Measurements from ENCODE around the gene SOWAHA. TPM values are rescaled to one million over a fixed set of nuclear protein-coding genes. Genes with fewer than 3 reads are reported as not detected.

SOWAHA gene
- polyA plus RNA-seq, 2 of the 4 experiments (the other 2 are of a cell fraction) = 0.06 to 0.10 TPM

DNA sequence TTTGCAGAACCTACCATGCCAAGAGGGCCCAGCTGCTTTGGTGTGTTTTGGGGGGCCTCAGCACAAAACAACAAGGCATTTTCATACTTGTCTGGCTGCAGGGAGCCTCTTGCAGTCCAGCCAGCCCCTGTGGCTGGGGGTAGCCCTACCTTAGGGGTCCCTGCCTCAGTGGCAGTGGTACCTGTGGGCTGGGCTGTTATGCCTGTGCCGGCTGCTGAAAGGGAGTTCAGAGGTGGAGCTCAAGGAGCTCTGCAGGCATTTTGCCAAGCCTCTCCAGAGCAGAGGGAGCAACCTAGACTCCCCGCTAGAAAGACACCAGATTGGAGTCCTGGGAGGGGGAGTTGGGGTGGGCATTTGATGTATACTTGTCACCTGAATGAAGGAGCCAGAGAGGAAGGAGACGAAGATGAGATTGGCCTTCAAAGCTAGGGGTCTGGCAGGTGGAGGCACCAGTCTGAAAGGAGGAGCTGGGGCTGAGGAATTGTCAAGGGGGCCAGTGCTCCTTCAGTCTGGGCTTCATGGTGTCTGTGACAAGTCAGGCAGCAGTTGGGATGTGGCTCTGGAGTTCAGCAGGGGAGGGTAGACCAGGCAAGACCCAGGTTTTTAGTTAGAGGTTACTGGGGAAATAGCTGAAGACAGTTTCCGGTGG is 15.9 kb downstream of the SOWAHA start:
- WGBS (ENCODE audit: missing lambda C conversion rate) = 82% methylated on average over 4 of the region's 4 CpGs
- POLR2A ChIA-PET = no interaction called here
- FAIRE-seq = no peak
- CTCF ChIA-PET = interaction anchor here (0.6 to 8.9 kb wide), 29 partner anchors 10 to 534 kb away, joined by 3 to 82 read pairs (median 7); partner anchors contain the start of genes CCNI2, GDF9, LEAP2 and UQCRQ
- H3K27ac ChIP-seq = no peak overlapping the region
- peaks cover 3% of the 10 kb centered on the region; the same call in 1 of the 3 replicates for H3K4me1 ChIP-seq
- no peaks in the 10 kb centered on the region for H3K9me3 ChIP-seq
- TF ChIP-seq CHD2 (IDR thresholded peaks at IDR 0.05; ENCODE audit: low read length, partially characterized antibody) (no peak), RAD21 (conservative IDR thresholded peaks at IDR 0.05 in 1 of 2, IDR thresholded peaks at IDR 0.05 in 1 of 2) (no peak), CEBPB (IDR thresholded peaks at IDR 0.05) (no peak), ZFP36 (IDR thresholded peaks at IDR 0.05; ENCODE audit: borderline replicate concordance, partially characterized antibody) (no peak), HOXB13 (CRISPR knock-in tag; IDR thresholded peaks at IDR 0.05; ENCODE audit: low read depth) (no peak), BHLHE40 (IDR thresholded peaks at IDR 0.05; ENCODE audit: low read depth, low read length) (no peak), JUN (IDR thresholded peaks at IDR 0.05) (no peak), POLR2AphosphoS2 (conservative IDR thresholded peaks at IDR 0.05; ENCODE audit: low read length) (no peak), HOXB5 (CRISPR knock-in tag; IDR thresholded peaks at IDR 0.05) (no peak), RCOR1 (IDR thresholded peaks at IDR 0.05; ENCODE audit: low read depth, low read length) (no peak), MAZ (IDR thresholded peaks at IDR 0.05; ENCODE audit: borderline replicate concordance, low read depth, low read length) (no peak), NR3C1 (IDR thresholded peaks at IDR 0.05) (no peak), SREBF2 (IDR thresholded peaks at IDR 0.05) (no peak), KDM5A (IDR thresholded peaks at IDR 0.05) (no peak), HDAC2 (IDR thresholded peaks at IDR 0.05) (no peak)
- TF ChIP-seq, protein P1, sequence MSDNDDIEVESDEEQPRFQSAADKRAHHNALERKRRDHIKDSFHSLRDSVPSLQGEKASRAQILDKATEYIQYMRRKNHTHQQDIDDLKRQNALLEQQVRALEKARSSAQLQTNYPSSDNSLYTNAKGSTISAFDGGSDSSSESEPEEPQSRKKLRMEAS (IDR thresholded peaks at IDR 0.05) = no peak
- TF ChIP-seq, protein P2, sequence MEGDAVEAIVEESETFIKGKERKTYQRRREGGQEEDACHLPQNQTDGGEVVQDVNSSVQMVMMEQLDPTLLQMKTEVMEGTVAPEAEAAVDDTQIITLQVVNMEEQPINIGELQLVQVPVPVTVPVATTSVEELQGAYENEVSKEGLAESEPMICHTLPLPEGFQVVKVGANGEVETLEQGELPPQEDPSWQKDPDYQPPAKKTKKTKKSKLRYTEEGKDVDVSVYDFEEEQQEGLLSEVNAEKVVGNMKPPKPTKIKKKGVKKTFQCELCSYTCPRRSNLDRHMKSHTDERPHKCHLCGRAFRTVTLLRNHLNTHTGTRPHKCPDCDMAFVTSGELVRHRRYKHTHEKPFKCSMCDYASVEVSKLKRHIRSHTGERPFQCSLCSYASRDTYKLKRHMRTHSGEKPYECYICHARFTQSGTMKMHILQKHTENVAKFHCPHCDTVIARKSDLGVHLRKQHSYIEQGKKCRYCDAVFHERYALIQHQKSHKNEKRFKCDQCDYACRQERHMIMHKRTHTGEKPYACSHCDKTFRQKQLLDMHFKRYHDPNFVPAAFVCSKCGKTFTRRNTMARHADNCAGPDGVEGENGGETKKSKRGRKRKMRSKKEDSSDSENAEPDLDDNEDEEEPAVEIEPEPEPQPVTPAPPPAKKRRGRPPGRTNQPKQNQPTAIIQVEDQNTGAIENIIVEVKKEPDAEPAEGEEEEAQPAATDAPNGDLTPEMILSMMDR (IDR thresholded peaks at IDR 0.05) = no peak
- H3K4me2 ChIP-seq = peak overlapping the region; percentile 92
- H3K4me3 ChIP-seq = peak overlapping the region; percentile 59; the same call in 1 of the 3 replicates
- DNase-seq (ENCODE audit: low read depth in 1 of 2, low spot score in 1 of 2) = no peak
- ATAC-seq = no peak

DNA sequence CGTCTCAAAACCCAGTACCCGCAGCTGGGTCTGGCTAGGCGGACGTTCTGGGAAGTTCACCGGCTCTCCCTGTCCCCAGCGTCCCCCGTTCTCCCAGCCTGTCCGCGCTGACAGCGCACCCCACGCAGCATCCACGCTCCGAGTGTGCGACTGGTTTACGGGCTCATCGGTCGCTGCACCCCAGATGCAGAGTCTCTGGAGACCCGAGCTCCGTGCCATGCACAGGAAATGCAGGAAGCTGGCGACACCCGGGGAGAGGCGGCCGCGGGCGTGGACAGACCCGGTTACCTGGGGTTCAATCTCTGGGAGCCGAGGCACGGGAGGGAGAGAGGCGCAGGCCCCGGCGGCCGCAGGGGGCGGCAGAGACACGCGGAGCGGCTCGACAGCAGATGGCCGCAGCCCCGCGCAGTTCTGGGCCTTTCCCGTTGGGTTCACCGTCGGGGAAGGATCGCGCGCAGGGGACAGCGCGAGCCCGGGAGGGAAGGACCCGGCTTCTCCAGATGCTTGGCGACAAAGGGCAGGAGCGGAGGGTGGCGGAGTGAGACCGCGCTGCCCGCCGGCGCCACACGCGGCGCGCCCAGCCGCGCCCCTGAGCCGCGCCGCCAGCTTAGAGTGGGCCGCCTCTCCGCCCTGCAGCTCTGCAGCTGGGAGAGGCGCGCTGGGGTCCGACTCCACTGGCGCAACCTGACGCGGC is 16.8 kb downstream of the SOWAHA start:
- FAIRE-seq (no peak), ATAC-seq (peak; percentile 94), DNase-seq (ENCODE audit: low read depth in 1 of 2, low spot score in 1 of 2) (peak; percentile 75 to 95)
- Histone ChIP-seq H3K4me3 (peak overlapping the region; percentile 59), H3K4me1 (peaks cover 3% of the 10 kb centered on the region; the same call in 1 of the 3 replicates), H3K4me2 (peak overlapping the region; percentile 92), H3K27ac (peak overlapping the region; percentile 75 to 96), H3K9me3 (no peaks in the 10 kb centered on the region)
- 14% methylated on average over 44 of the region's 75 CpGs for WGBS (ENCODE audit: missing lambda C conversion rate)
- ChIA-PET POLR2A (interaction anchor here (0.9 to 1.2 kb wide), 2 partner anchors 10 to 36 kb away, joined by 4 to 5 read pairs; partner anchors contain the start of genes GDF9 and UQCRQ), CTCF (interaction anchor here (0.6 to 8.9 kb wide), 33 partner anchors 9 to 328 kb away, joined by 3 to 82 read pairs (median 5); partner anchors contain the start of genes CCNI2, GDF9, LEAP2 and SOWAHA)
- TF ChIP-seq, protein P3, sequence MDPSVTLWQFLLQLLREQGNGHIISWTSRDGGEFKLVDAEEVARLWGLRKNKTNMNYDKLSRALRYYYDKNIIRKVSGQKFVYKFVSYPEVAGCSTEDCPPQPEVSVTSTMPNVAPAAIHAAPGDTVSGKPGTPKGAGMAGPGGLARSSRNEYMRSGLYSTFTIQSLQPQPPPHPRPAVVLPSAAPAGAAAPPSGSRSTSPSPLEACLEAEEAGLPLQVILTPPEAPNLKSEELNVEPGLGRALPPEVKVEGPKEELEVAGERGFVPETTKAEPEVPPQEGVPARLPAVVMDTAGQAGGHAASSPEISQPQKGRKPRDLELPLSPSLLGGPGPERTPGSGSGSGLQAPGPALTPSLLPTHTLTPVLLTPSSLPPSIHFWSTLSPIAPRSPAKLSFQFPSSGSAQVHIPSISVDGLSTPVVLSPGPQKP (IDR thresholded peaks at IDR 0.05; ENCODE audit: low read depth, low read length) = no peak
- TF ChIP-seq RNF2 (IDR thresholded peaks at IDR 0.05; ENCODE audit: borderline replicate concordance, low read depth) = no peak
- TF ChIP-seq TP53 (CRISPR knock-in tag; IDR thresholded peaks at IDR 0.05) = no peak
- TF ChIP-seq, protein P4, sequence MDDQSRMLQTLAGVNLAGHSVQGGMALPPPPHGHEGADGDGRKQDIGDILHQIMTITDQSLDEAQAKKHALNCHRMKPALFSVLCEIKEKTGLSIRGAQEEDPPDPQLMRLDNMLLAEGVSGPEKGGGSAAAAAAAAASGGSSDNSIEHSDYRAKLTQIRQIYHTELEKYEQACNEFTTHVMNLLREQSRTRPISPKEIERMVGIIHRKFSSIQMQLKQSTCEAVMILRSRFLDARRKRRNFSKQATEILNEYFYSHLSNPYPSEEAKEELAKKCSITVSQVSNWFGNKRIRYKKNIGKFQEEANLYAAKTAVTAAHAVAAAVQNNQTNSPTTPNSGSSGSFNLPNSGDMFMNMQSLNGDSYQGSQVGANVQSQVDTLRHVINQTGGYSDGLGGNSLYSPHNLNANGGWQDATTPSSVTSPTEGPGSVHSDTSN (IDR thresholded peaks at IDR 0.05) = no peak
- TF ChIP-seq HDAC2 (IDR thresholded peaks at IDR 0.05) = no peak
- TF ChIP-seq GATA3 (IDR thresholded peaks at IDR 0.05; ENCODE audit: borderline replicate concordance) = no peak; the same call in 1 of the 2 replicates
- no peak for TF ChIP-seq SREBF2 (IDR thresholded peaks at IDR 0.05)
- TF ChIP-seq HOXB13 (CRISPR knock-in tag; IDR thresholded peaks at IDR 0.05; ENCODE audit: low read depth) = no peak
- TF ChIP-seq, protein P5, sequence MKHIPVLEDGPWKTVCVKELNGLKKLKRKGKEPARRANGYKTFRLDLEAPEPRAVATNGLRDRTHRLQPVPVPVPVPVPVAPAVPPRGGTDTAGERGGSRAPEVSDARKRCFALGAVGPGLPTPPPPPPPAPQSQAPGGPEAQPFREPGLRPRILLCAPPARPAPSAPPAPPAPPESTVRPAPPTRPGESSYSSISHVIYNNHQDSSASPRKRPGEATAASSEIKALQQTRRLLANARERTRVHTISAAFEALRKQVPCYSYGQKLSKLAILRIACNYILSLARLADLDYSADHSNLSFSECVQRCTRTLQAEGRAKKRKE (CRISPR knock-in tag; IDR thresholded peaks at IDR 0.05; ENCODE audit: low read depth) = no peak
- TF ChIP-seq ZSCAN20 (CRISPR knock-in tag; IDR thresholded peaks at IDR 0.05) = no peak
- TF ChIP-seq CBX2 (IDR thresholded peaks at IDR 0.05; ENCODE audit: borderline replicate concordance, low read depth) = no peak
- TF ChIP-seq, protein P2 (IDR thresholded peaks at IDR 0.05) = peak; percentile 69
- no peak for TF ChIP-seq ZFP36 (IDR thresholded peaks at IDR 0.05; ENCODE audit: borderline replicate concordance, partially characterized antibody)
- peak in 1 of 2 experiments; percentile 31; a peak in 2 of 5 replicates for TF ChIP-seq JUN (IDR thresholded peaks at IDR 0.05)
- TF ChIP-seq, protein P6, sequence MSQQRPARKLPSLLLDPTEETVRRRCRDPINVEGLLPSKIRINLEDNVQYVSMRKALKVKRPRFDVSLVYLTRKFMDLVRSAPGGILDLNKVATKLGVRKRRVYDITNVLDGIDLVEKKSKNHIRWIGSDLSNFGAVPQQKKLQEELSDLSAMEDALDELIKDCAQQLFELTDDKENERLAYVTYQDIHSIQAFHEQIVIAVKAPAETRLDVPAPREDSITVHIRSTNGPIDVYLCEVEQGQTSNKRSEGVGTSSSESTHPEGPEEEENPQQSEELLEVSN (IDR thresholded peaks at IDR 0.05; ENCODE audit: borderline replicate concordance, low read depth) = no peak; the same call in 1 of the 2 replicates
- peak; percentile 37; the same call in 1 of the 2 replicates for TF ChIP-seq POLR2A (IDR thresholded peaks at IDR 0.05; ENCODE audit: low read length)
